HCT116 (cell line): Measurements from ENCODE around the gene CFDP1. TPM values are rescaled to one million over a fixed set of nuclear protein-coding genes. Genes with fewer than 3 reads are reported as not detected.

Source experiments
- ATAC-seq: fragments of 200-7000 bp; cut with Tn5 transposase; 2 replicates; pipeline ENCODE4 v1.9.1; 2020; ENCODE audit warnings: mild to moderate bottlenecking, moderate library complexity
- BruUV-seq: library from RNA; stranded (reverse); fragments of 400-500 nt; replicated peaks from 2 replicates; lab custom pipeline; 2021; lab: Mats Ljungman, UMichigan
- CTCF ChIA-PET: fragments of 300-600 bp; sonication (Branson Sonifier 250); formaldehyde crosslinking; loops from one replicate; lab custom pipeline; 2021; ENCODE audit warnings: antibody characterized with exemption; lab: Charles Lee
- POLR2A ChIA-PET: fragments of 300-600, 350-600 bp; sonication (Branson Sonifier 250); formaldehyde crosslinking; loops from one replicate; lab custom pipeline; 2021; ENCODE audit warnings: antibody characterized with exemption; lab: Charles Lee
- RAD21 ChIA-PET, 2 experiments: fragments of 300-600 bp; sonication (Branson Sonifier 250); formaldehyde crosslinking; loops; one replicate each; lab custom pipeline; 2023; ENCODE audit warnings: low total read pairs in 2 of 2; ENCODE audit not compliant: uncharacterized antibody in 2 of 2, unreplicated experiment in 2 of 2, low non-redundant PET in 1 of 2; lab: Charles Lee
- DNase-seq: peaks from one replicate; pipeline ENCODE4 v3.0.0-alpha.2; 2010; ENCODE audit warnings: low read depth, low spot score
- H2AFZ ChIP-seq: fragments of 200-600 bp; shearing (Covaris generic), sonication (generic); 2 replicates; pipeline ENCODE4 v1.6.1; 2017; ENCODE audit warnings: low read depth, mixed run types, mixed read lengths, antibody characterized with exemption, low read length; ENCODE audit not compliant: poor library complexity, severe bottlenecking
- H3K27ac ChIP-seq: 2 replicates; pipeline ENCODE4 v1.5.1; 2012; ENCODE audit warnings: low read depth, low read length
- H3K27me3 ChIP-seq: fragments of 200-600 bp; sonication (generic); 2 replicates; pipeline ENCODE4 v1.6.1; 2016; ENCODE audit warnings: mixed run types, low read length, mixed read lengths; ENCODE audit not compliant: insufficient read depth
- H3K36me3 ChIP-seq, 2 experiments: fragments of 200-500 bp in 1 of 2; fragments of 200-600 bp in 1 of 2; sonication (Bioruptor generic) in 1 of 2; sonication (generic) in 1 of 2; 2 replicates each; pipeline versions ENCODE4 v1.5.1 to v1.6.1; 2014 to 2016; ENCODE audit warnings: low read length in 2 of 2, inconsistent platforms in 1 of 2, mixed read lengths in 1 of 2, mixed run types in 1 of 2; ENCODE audit not compliant: insufficient read depth in 2 of 2, control insufficient read depth in 1 of 2
- H3K4me1 ChIP-seq, 2 experiments: fragments of 200-600 bp in 1 of 2; sonication (generic) in 1 of 2; 2 replicates each; pipeline versions ENCODE4 v1.5.1 to v1.6.1; 2012 to 2017; ENCODE audit warnings: low read length in 2 of 2, inconsistent platforms in 1 of 2, mild to moderate bottlenecking in 1 of 2, mixed read lengths in 1 of 2, mixed run types in 1 of 2, moderate library complexity in 1 of 2; ENCODE audit not compliant: insufficient read depth in 2 of 2, control insufficient read depth in 1 of 2
- H3K4me2 ChIP-seq: fragments of 200-600 bp; sonication (generic); 2 replicates; pipeline ENCODE4 v1.6.1; 2017; ENCODE audit warnings: mixed run types, low read length, mixed read lengths
- H3K4me3 ChIP-seq, 2 experiments: fragments of 200-600 bp in 1 of 2; sonication (generic) in 1 of 2; replicated peaks in 1 of 2; 2 replicates each; pipeline ENCODE4 v1.5.1; 2011 to 2016; ENCODE audit warnings: low read length in 2 of 2, control low read depth in 1 of 2, low read depth in 1 of 2, mild to moderate bottlenecking in 1 of 2, mixed read lengths in 1 of 2, mixed run types in 1 of 2
- H3K79me2 ChIP-seq: fragments of 200-600 bp; sonication (generic); 2 replicates; pipeline ENCODE4 v1.6.1; 2017; ENCODE audit warnings: mild to moderate bottlenecking, mixed run types, low read length, moderate library complexity, mixed read lengths; ENCODE audit not compliant: insufficient read depth
- H3K9ac ChIP-seq: fragments of 200-600 bp; sonication (generic); 2 replicates; pipeline ENCODE4 v1.6.1; 2016; ENCODE audit warnings: low read length, mixed read lengths
- H3K9me2 ChIP-seq: fragments of 200-600 bp; sonication (generic), shearing (Covaris generic); 2 replicates; pipeline ENCODE4 v1.6.1; 2017; ENCODE audit warnings: mixed run types, mild to moderate bottlenecking, moderate library complexity; ENCODE audit not compliant: insufficient read depth
- H3K9me3 ChIP-seq, 2 experiments: fragments of 200-500 bp in 1 of 2; fragments of 200-600 bp in 1 of 2; sonication (Bioruptor generic) in 1 of 2; sonication (generic) in 1 of 2; 2 replicates each; pipeline ENCODE4 v1.6.1; 2014 to 2017; ENCODE audit warnings: low read length in 2 of 2, mixed read lengths in 2 of 2, inconsistent platforms in 1 of 2, low read depth in 1 of 2, mild to moderate bottlenecking in 1 of 2, mixed run types in 1 of 2, moderate library complexity in 1 of 2; ENCODE audit not compliant: control insufficient read depth in 1 of 2, insufficient read depth in 1 of 2
- H4K20me1 ChIP-seq: fragments of 200-600 bp; sonication (generic), shearing (Covaris generic); 2 replicates; pipeline ENCODE4 v1.6.1; 2017; ENCODE audit warnings: mixed run types, mild to moderate bottlenecking, moderate library complexity; ENCODE audit not compliant: insufficient read depth
- ATF3 ChIP-seq: IDR thresholded peaks from 2 replicates; pipeline ENCODE4 v1.6.1; 2012
- CBX3 ChIP-seq: IDR thresholded peaks from 2 replicates; pipeline ENCODE4 v1.6.1; 2012; ENCODE audit warnings: low read depth
- CEBPB ChIP-seq: IDR thresholded peaks from 2 replicates; pipeline ENCODE4 v1.6.1; 2012; ENCODE audit warnings: low read depth
- CTCF ChIP-seq, 3 experiments: fragments of 200-600 bp in 1 of 3; sonication (generic) in 1 of 3; IDR thresholded peaks in 2 of 3; conservative IDR thresholded peaks in 1 of 3; 2 replicates each; pipeline ENCODE4 v1.5.1; 2012 to 2017; ENCODE audit warnings: low read depth in 2 of 3, low read length in 2 of 3, antibody characterized with exemption in 1 of 3, borderline replicate concordance in 1 of 3, control low read depth in 1 of 3, mild to moderate bottlenecking in 1 of 3, mixed read lengths in 1 of 3, mixed run types in 1 of 3, moderate library complexity in 1 of 3; ENCODE audit not compliant: insufficient read depth in 1 of 3
- EGR1 ChIP-seq: IDR thresholded peaks from 2 replicates; pipeline ENCODE4 v1.6.1; 2012; ENCODE audit warnings: low read depth
- ELF1 ChIP-seq: IDR thresholded peaks from 2 replicates; pipeline ENCODE4 v1.6.1; 2012; ENCODE audit warnings: low read depth, borderline replicate concordance
- EZH2 ChIP-seq: fragments of 200-600 bp; sonication (generic); IDR thresholded peaks from 2 replicates; pipeline ENCODE4 v1.6.1; 2017; ENCODE audit warnings: antibody characterized with exemption, mixed run types
- EZH2phosphoT487 ChIP-seq: fragments of 200-600 bp; IDR thresholded peaks from 2 replicates; pipeline ENCODE4 v1.6.1; 2018; ENCODE audit warnings: antibody characterized with exemption, borderline replicate concordance
- FOSL1 ChIP-seq: IDR thresholded peaks from 2 replicates; pipeline ENCODE4 v1.6.1; 2012; ENCODE audit warnings: low read depth
- JUND ChIP-seq: IDR thresholded peaks from 2 replicates; pipeline ENCODE4 v1.6.1; 2012
- POLR2A ChIP-seq: IDR thresholded peaks from 2 replicates; pipeline ENCODE4 v1.7.0; 2011; ENCODE audit warnings: borderline replicate concordance; ENCODE audit not compliant: insufficient read depth, insufficient read length; ENCODE audit errors: extremely low read depth
- POLR2AphosphoS5 ChIP-seq: IDR thresholded peaks from 2 replicates; pipeline ENCODE4 v1.6.1; 2011; ENCODE audit warnings: mild to moderate bottlenecking, low read depth, low read length, moderate library complexity
- RAD21 ChIP-seq: IDR thresholded peaks from 2 replicates; pipeline ENCODE4 v1.6.1; 2012; ENCODE audit warnings: low read depth, mild to moderate bottlenecking
- SIN3A ChIP-seq: IDR thresholded peaks from 2 replicates; pipeline ENCODE4 v1.6.1; 2012; ENCODE audit warnings: low read depth
- SP1 ChIP-seq: IDR thresholded peaks from 2 replicates; pipeline ENCODE4 v1.6.1; 2012; ENCODE audit warnings: low read depth
- SRF ChIP-seq: IDR thresholded peaks from 2 replicates; pipeline ENCODE4 v1.6.1; 2012; ENCODE audit warnings: low read depth
- TCF7L2 ChIP-seq: IDR thresholded peaks from 2 replicates; pipeline ENCODE4 v1.7.0; 2011; ENCODE audit warnings: borderline replicate concordance, inconsistent platforms; ENCODE audit not compliant: insufficient read depth, insufficient read length; ENCODE audit errors: extremely low read depth
- YY1 ChIP-seq: IDR thresholded peaks from 2 replicates; pipeline ENCODE4 v1.6.1; 2011; ENCODE audit warnings: low read length, low read depth, moderate library complexity, mild to moderate bottlenecking; ENCODE audit not compliant: insufficient replicate concordance; ENCODE audit errors: extremely low read depth
- ZBTB33 ChIP-seq: IDR thresholded peaks from 2 replicates; pipeline ENCODE4 v1.6.1; 2011; ENCODE audit warnings: mild to moderate bottlenecking, low read length, moderate library complexity; ENCODE audit not compliant: insufficient replicate concordance; ENCODE audit errors: extremely low read depth
- ZNF274 ChIP-seq: fragments of 200-500 bp; sonication (Bioruptor generic); IDR thresholded peaks from 2 replicates; pipeline ENCODE4 v1.6.1; 2014; ENCODE audit warnings: mild to moderate bottlenecking, low read depth, low read length, inconsistent platforms
- intact Hi-C: fragments of 100-400 bp; cut with micrococcal nuclease; formaldehyde crosslinking; loops from 2 replicates; pipeline ENCODE4 v1.10.0; 2022
- total RNA-seq: library from RNA; stranded (reverse); gene quantifications from one replicate; pipeline ENCODE4 v1.2.1, GENCODE V29; 2021; ENCODE audit not compliant: unreplicated experiment

CFDP1 gene
- total RNA-seq, 1 experiment from 2014 or later, result 45.3 TPM

- no peak for TF ChIP-seq POLR2AphosphoS5
- TF ChIP-seq SP1, result no peak
- TF ChIP-seq RAD21, result no peak
- no peak for TF ChIP-seq EZH2phosphoT487
These were observed 136.7 kb downstream of the CFDP1 start (continued) for GRCh38 chr16:75296606-75297005.

- intact Hi-C loops, result no loop called here
- H3K9me3 ChIP-seq, result no peaks in the 10 kb centered on the region
- H3K79me2 ChIP-seq, result no peaks in the 10 kb centered on the region
- H3K27ac ChIP-seq, result no peak overlapping the region
- POLR2A ChIA-PET, result interaction anchor here (0.8 kb wide), 1 partner anchor 10 kb away, joined by 3 read pairs; no protein-coding TSS in a partner anchor
- peaks cover 0 to 4% of the 10 kb centered on the region in 2 experiments; a peak in 2 of 4 replicates for H3K36me3 ChIP-seq
- H3K27me3 ChIP-seq, result no peaks in the 10 kb centered on the region
- H4K20me1 ChIP-seq, result no peaks in the 10 kb centered on the region
- H3K4me2 ChIP-seq, result no peak overlapping the region
- H3K9ac ChIP-seq, result no peak overlapping the region
- H3K4me3 ChIP-seq, result no peak overlapping the region
- DNase-seq (no peak), ATAC-seq (no peak)
- TF ChIP-seq TCF7L2 (no peak), POLR2AphosphoS5 (no peak), RAD21 (no peak), CEBPB (no peak), ZNF274 (no peak), FOSL1 (no peak), ATF3 (no peak), ELF1 (no peak), CBX3 (no peak), JUND (no peak), ZBTB33 (no peak), YY1 (no peak), EGR1 (no peak), SP1 (no peak), SRF (no peak), CTCF (IDR thresholded peaks at IDR 0.05 in 2 of 3, conservative IDR thresholded peaks at IDR 0.05 in 1 of 3; ENCODE audit: borderline replicate concordance in 1 of 3, insufficient read depth in 1 of 3, low read depth in 2 of 3, low read length in 2 of 3) (no peak), EZH2 (no peak), SIN3A (no peak), POLR2A (no peak)
- no TSS peak for BruUV-seq
- no peaks in the 10 kb centered on the region for H3K9me2 ChIP-seq
- RAD21 ChIA-PET, result no interaction called here
- H2AFZ ChIP-seq, result no peak overlapping the region
- H3K4me1 ChIP-seq, result peaks cover 0 to 13% of the 10 kb centered on the region in 2 experiments; a peak in 2 of 4 replicates
- CTCF ChIA-PET, result no interaction called here
These were observed 138.4 kb downstream of the CFDP1 start for GRCh38 chr16:75294773-75295459.
